Large intestine (tissue), 3 donors: ENCODE measurements around the gene PGA5. TPM values are rescaled to one million over a fixed set of nuclear protein-coding genes. Genes with fewer than 3 reads are reported as not detected.
A peak's percentile ranks its signal among the peaks of the same experiment; 100 is the strongest.
"Not testable (repeated sequence)": the region's sequence is repeated elsewhere in the genome, so short reads cannot be mapped to it uniquely, and the experiment has no call there.

Source experiments
- DNase-seq, 2 donors: peaks; one replicate each; pipeline versions ENCODE4 v3.0.0 to v3.0.0-alpha.2; 2013
- H3K27ac ChIP-seq: one replicate; pipeline ENCODE4 v1.5.1; 2013; ENCODE audit warnings: low read length
- H3K27me3 ChIP-seq: 2 replicates; pipeline ENCODE4 v1.6.1; 2013; ENCODE audit warnings: low read length; ENCODE audit not compliant: control insufficient read depth, insufficient read depth
- H3K36me3 ChIP-seq: 2 replicates; pipeline ENCODE4 v1.6.1; 2013; ENCODE audit warnings: low read length; ENCODE audit not compliant: control insufficient read depth, insufficient read depth
- H3K4me1 ChIP-seq: one replicate; pipeline ENCODE4 v1.6.1; 2013; ENCODE audit warnings: low read length; ENCODE audit not compliant: control insufficient read depth, insufficient read depth
- H3K4me3 ChIP-seq: one replicate; pipeline ENCODE4 v1.5.1; 2013; ENCODE audit warnings: low read length
- H3K9me3 ChIP-seq: one replicate; pipeline ENCODE4 v1.6.1; 2013; ENCODE audit warnings: mild to moderate bottlenecking, low read depth, low read length, moderate library complexity; ENCODE audit not compliant: control insufficient read depth
- WGBS: methylation state at CpG from one replicate; pipeline ENCODE4 v1.1.5; 2013; ENCODE audit warnings: low lambda C conversion rate; ENCODE audit not compliant: insufficient coverage; 5-methylcytosine and 5-hydroxymethylcytosine counted together
- polyA plus RNA-seq: library from polyadenylated mRNA; unstranded; fragments of 120-200 nt; gene quantifications from one replicate; pipeline ENCODE4 v1.2.1, GENCODE V29; 2013

Gene PGA5
- polyA plus RNA-seq, 1 donor = 0.40 TPM

GRCh38 chr11:61250796-61251765, 10.1 kb downstream of the PGA5 start:
- WGBS = no CpG with 5 or more reads among the region's 20 CpGs

GRCh38 chr11:61252332-61252731, 11.4 kb downstream of the PGA5 start:
- H3K27me3 ChIP-seq, H3K36me3 ChIP-seq, DNase-seq, H3K4me1 ChIP-seq, H3K27ac ChIP-seq, H3K9me3 ChIP-seq, H3K4me3 ChIP-seq: not testable (repeated sequence)
- no CpG with 5 or more reads among the region's 1 CpG for WGBS

More at GRCh38 chr11:61250796-61251765, 10.1 kb downstream of the PGA5 start:
- H3K27ac ChIP-seq, DNase-seq, H3K27me3 ChIP-seq, H3K4me3 ChIP-seq, H3K4me1 ChIP-seq, H3K9me3 ChIP-seq, H3K36me3 ChIP-seq: not testable (repeated sequence)

DNA sequence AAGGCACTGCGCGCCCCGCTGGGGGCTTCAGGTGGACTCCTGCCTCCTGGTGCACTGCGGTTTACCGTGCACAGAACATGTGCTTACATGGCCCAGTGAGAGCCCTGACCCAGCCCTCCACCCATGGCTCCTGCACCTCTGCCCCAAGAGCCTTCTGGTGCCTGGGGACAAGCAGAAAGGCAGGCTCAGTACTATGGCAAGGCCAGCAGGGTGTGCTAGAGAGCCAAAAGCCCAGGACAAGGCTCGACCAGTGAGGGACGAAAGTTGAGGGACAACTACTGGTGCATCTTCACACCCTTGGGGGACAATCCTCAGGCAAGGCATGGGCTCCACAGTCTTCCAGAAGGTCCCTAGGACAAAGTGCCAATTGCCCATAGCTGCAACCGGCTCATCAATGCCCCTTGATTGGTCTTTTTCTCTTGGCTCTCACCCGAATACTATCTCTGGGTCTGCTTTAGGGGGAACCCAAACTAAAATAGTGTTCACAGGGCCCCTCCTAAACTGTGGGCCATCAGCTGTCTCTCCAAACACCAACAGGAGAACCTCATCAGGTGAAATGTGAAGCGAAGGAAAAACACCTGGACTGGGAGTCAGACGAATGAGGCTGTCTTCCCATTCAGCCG, 13.5 kb downstream of the PGA5 start:
- Histone ChIP-seq H3K4me3 (no peak overlapping the region), H3K27ac (no peak overlapping the region), H3K9me3 (no peaks in the 10 kb centered on the region), H3K36me3 (no peaks in the 10 kb centered on the region), H3K4me1 (no peaks in the 10 kb centered on the region), H3K27me3 (no peaks in the 10 kb centered on the region)
- DNase-seq = peak; percentile 39 to 42
- no CpG with 5 or more reads among the region's 12 CpGs for WGBS

DNA sequence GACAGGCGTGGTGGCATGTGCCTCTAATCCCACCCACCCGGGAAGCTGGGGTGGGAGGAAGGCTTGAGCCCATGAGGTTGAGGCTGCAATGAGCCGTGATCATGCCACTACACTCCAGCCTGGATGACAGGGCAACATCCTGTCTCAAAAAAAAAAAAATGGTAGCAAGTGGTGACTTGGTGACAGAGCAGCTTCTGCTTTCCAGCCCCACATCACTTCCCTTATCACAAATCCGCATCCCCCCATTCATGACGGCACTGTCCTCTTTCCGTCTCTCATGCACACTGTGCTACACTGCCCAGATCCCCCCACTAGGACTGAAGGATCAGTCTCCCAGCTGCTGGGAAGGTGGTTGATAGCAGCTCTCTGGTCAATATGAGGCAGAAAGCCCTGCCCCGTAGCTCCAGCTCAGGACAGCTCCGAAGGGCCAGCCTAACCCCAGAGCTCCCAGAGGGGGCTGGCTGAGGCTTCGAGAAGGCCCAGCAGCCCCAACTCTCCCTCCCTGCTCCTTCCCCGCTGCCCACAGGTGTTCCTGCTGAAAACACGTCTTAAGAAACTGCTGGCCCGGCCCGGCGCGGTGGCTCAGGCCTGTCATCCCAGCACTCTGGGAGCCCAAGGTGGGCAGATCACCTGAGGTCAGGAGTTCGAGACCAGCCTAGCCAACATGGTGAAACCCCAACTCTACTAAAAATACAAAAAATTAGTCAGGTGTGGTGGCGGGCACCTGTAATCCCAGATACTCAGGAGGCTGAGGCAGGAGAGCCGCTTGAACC, 15.9 kb downstream of the PGA5 start:
- H3K9me3 ChIP-seq = no peaks in the 10 kb centered on the region
- DNase-seq = no peak
- no peak overlapping the region for H3K27ac ChIP-seq
- H3K27me3 ChIP-seq = no peaks in the 10 kb centered on the region
- H3K36me3 ChIP-seq = no peaks in the 10 kb centered on the region
- no peak overlapping the region for H3K4me3 ChIP-seq
- no peaks in the 10 kb centered on the region for H3K4me1 ChIP-seq
- no CpG with 5 or more reads among the region's 18 CpGs for WGBS

DNA sequence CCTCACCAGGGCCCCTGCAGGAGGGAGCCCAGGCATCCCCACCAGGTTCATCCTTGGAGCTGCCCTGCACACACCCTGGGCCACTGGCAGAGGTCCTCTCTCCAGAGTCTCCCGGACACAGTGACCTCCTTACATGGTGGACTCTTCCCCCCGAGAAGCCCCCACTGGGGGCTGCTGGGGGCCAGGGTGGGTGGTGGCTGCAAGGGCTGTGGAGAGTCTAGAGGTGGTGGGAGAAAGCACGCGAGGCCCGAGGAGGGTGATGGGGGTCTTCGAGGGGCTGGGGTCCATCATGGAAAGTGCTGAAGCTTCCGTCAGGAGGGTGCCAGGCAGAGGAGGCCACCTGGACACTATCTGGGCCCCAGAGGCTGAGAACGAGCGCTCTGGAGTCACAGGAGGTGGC, 17.6 kb downstream of the PGA5 start:
- no peaks in the 10 kb centered on the region for H3K9me3 ChIP-seq
- WGBS = no CpG with 5 or more reads among the region's 9 CpGs
- no peak overlapping the region for H3K4me3 ChIP-seq
- no peaks in the 10 kb centered on the region for H3K27me3 ChIP-seq
- DNase-seq = no peak
- H3K27ac ChIP-seq = no peak overlapping the region
- H3K4me1 ChIP-seq = no peaks in the 10 kb centered on the region
- H3K36me3 ChIP-seq = no peaks in the 10 kb centered on the region

DNA sequence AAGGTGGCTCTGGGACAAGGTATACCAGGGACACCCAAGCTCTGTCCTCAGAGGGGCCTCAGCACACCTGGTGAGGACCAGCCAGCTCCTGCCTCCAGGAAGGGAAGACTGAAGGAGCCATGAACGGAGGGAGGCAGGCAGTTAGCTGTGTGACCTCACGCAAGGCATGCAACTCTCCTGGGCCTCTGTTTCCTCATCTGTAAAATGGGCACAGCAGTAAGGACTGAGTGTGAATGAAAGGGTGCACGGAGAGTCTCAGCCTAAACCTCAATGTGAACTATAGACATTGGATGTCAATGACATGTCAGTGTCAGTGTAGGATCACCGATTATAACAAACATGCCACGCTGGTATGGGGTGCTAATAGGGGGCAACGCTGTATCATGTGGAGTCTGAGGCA, 18.4 kb downstream of the PGA5 start:
- H3K27ac ChIP-seq = no peak overlapping the region
- H3K36me3 ChIP-seq = no peaks in the 10 kb centered on the region
- H3K4me3 ChIP-seq = no peak overlapping the region
- H3K4me1 ChIP-seq = no peaks in the 10 kb centered on the region
- WGBS = no CpG with 5 or more reads among the region's 6 CpGs
- H3K9me3 ChIP-seq = no peaks in the 10 kb centered on the region
- H3K27me3 ChIP-seq = no peaks in the 10 kb centered on the region
- DNase-seq = no peak

- Histone ChIP-seq H3K4me1 (peaks cover 24% of the 10 kb centered on the region), H3K36me3 (no peaks in the 10 kb centered on the region), H3K9me3 (peaks cover 2% of the 10 kb centered on the region), H3K27me3 (no peaks in the 10 kb centered on the region), H3K27ac (no peak overlapping the region), H3K4me3 (no peak overlapping the region)
- DNase-seq = no peak
- no CpG with 5 or more reads among the region's 6 CpGs for WGBS
Observed at GRCh38 chr11:61264371-61264770, 23.4 kb downstream of the PGA5 start.

- Histone ChIP-seq H3K27me3 (no peaks in the 10 kb centered on the region), H3K9me3 (peaks cover 2% of the 10 kb centered on the region), H3K27ac (no peak overlapping the region), H3K36me3 (no peaks in the 10 kb centered on the region), H3K4me3 (no peak overlapping the region), H3K4me1 (peaks cover 24% of the 10 kb centered on the region)
- WGBS = no CpG with 5 or more reads among the region's 14 CpGs
- DNase-seq = no peak
Observed at GRCh38 chr11:61264795-61265194, 23.8 kb downstream of the PGA5 start.

DNA sequence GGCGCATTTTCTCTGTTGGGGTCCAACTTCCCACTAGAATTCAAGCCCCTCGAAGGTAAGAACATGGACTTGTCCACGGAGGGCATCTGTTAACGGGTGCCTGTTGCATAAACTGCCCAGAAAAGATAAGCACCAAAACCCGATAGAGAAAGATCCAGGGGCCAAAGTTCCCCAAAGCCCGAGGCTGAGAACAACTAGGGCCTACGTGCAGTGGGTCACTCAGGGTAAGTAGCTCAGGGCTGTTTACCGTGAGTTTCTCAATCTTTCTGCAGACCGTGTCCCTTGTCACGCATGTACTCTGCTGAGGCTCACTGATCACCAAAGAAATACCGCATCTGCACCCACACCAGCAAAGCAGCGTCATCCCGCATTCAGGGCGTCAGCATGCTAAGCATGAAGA, 24.4 kb downstream of the PGA5 start:
- Histone ChIP-seq H3K9me3 (peaks cover 2% of the 10 kb centered on the region), H3K4me3 (no peak overlapping the region), H3K4me1 (peaks cover 24% of the 10 kb centered on the region), H3K27me3 (no peaks in the 10 kb centered on the region), H3K27ac (no peak overlapping the region), H3K36me3 (no peaks in the 10 kb centered on the region)
- peak; percentile 73 to 84 for DNase-seq
- WGBS = no CpG with 5 or more reads among the region's 14 CpGs

DNA sequence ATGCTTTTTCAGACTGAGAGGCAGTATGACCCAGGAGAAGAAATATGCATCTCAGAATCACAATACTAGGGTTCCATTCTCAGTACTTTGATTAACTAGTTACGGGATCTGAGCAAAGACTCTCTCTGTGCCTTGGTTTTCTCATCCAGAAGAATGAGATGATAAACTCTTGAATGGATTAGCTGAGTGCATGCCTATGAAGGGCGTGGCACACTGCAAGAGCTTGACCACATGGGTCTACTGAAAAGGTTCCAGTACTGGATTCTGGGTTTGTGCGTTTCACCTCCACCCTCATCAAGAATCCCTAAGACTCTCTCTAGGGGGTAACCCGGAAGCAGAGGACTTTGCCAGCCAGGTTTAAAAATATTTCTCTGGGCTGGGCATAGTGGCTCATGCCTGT, 25.6 kb downstream of the PGA5 start:
- no peaks in the 10 kb centered on the region for H3K27me3 ChIP-seq
- peak in 1 of 2 donors; percentile 41 for DNase-seq
- no peak overlapping the region for H3K4me3 ChIP-seq
- H3K4me1 ChIP-seq = peaks cover 24% of the 10 kb centered on the region
- WGBS = no CpG with 5 or more reads among the region's 4 CpGs
- peaks cover 2% of the 10 kb centered on the region for H3K9me3 ChIP-seq
- H3K27ac ChIP-seq = no peak overlapping the region
- no peaks in the 10 kb centered on the region for H3K36me3 ChIP-seq
